Liver (tissue), 9 donors: ENCODE measurements around the gene ABTB2. TPM values are rescaled to one million over a fixed set of nuclear protein-coding genes. Genes with fewer than 3 reads are reported as not detected.

Source experiments
- DNase-seq: peaks from one replicate; pipeline ENCODE4 v3.0.0-alpha.2; 2017; ENCODE audit warnings: low spot score
- H3K27ac ChIP-seq, 2 donors: one replicate each; pipeline ENCODE4 v1.7.0; 2013; ENCODE audit warnings: inconsistent platforms in 2 of 2, low read length in 2 of 2, control low read depth in 1 of 2, low read depth in 1 of 2, mild to moderate bottlenecking in 1 of 2
- H3K27me3 ChIP-seq, 4 donors: one replicate each; pipeline versions ENCODE4 v1.6.1 to v1.7.0; 2013; ENCODE audit warnings: low read length in 3 of 4, inconsistent platforms in 1 of 4, mild to moderate bottlenecking in 1 of 4, moderate library complexity in 1 of 4; ENCODE audit not compliant: control insufficient read depth in 4 of 4, insufficient read depth in 4 of 4
- H3K36me3 ChIP-seq, 4 donors: one replicate each; pipeline versions ENCODE4 v1.6.1 to v1.7.0; 2013; ENCODE audit warnings: low read length in 3 of 4, mild to moderate bottlenecking in 3 of 4, low read depth in 1 of 4, moderate library complexity in 1 of 4; ENCODE audit not compliant: control insufficient read depth in 4 of 4, insufficient read depth in 3 of 4
- H3K4me1 ChIP-seq, 4 donors: one replicate each; pipeline versions ENCODE4 v1.6.1 to v1.7.0; 2013; ENCODE audit warnings: low read length in 3 of 4, mild to moderate bottlenecking in 3 of 4, moderate library complexity in 1 of 4; ENCODE audit not compliant: control insufficient read depth in 4 of 4, insufficient read depth in 4 of 4
- H3K4me3 ChIP-seq, 3 donors: one replicate each; pipeline versions ENCODE4 v1.6.1 to v1.7.0; 2013; ENCODE audit warnings: low read length in 3 of 3, control low read depth in 1 of 3, low read depth in 1 of 3, mild to moderate bottlenecking in 1 of 3
- H3K9ac ChIP-seq, 2 donors: one replicate each; pipeline ENCODE4 v1.7.0; 2013; ENCODE audit warnings: low read length in 2 of 2, mild to moderate bottlenecking in 2 of 2, moderate library complexity in 2 of 2, control low read depth in 1 of 2, low read depth in 1 of 2
- H3K9me3 ChIP-seq, 4 donors: one replicate each; pipeline versions ENCODE4 v1.6.1 to v1.7.0; 2013; ENCODE audit warnings: low read length in 3 of 4; ENCODE audit not compliant: control insufficient read depth in 4 of 4
- ATF3 ChIP-seq: IDR thresholded peaks from 2 replicates; pipeline ENCODE4 v1.6.1; 2016; ENCODE audit warnings: antibody characterized with exemption
- EGR1 ChIP-seq, 2 donors: IDR thresholded peaks; 2 replicates each; pipeline ENCODE4 v1.6.1; 2016 to 2018; ENCODE audit warnings: antibody characterized with exemption in 2 of 2, low read depth in 2 of 2
- FOXA1 ChIP-seq: IDR thresholded peaks from 2 replicates; pipeline ENCODE4 v1.6.1; 2016; ENCODE audit warnings: antibody characterized with exemption
- FOXA2 ChIP-seq: IDR thresholded peaks from 2 replicates; pipeline ENCODE4 v1.6.1; 2016; ENCODE audit warnings: antibody characterized with exemption
- HNF4A ChIP-seq, 2 donors: conservative IDR thresholded peaks; 2 replicates each; pipeline ENCODE4 v1.6.1; 2016; ENCODE audit warnings: antibody characterized with exemption in 2 of 2, mild to moderate bottlenecking in 2 of 2
- HNF4G ChIP-seq: IDR thresholded peaks from 2 replicates; pipeline ENCODE4 v1.6.1; 2016; ENCODE audit warnings: antibody characterized with exemption
- NR2F2 ChIP-seq: IDR thresholded peaks from 2 replicates; pipeline ENCODE4 v1.6.1; 2016; ENCODE audit warnings: antibody characterized with exemption
- RAD21 ChIP-seq, 2 donors: IDR thresholded peaks; 2 replicates each; pipeline ENCODE4 v1.6.1; 2016; ENCODE audit warnings: antibody characterized with exemption in 2 of 2, mild to moderate bottlenecking in 2 of 2
- SP1 ChIP-seq: IDR thresholded peaks from 2 replicates; pipeline ENCODE4 v1.6.1; 2018; ENCODE audit warnings: antibody characterized with exemption, mild to moderate bottlenecking
- TAF1 ChIP-seq: conservative IDR thresholded peaks from 2 replicates; pipeline ENCODE4 v1.6.1; 2016; ENCODE audit warnings: antibody characterized with exemption, mild to moderate bottlenecking
- YY1 ChIP-seq: IDR thresholded peaks from 2 replicates; pipeline ENCODE4 v1.6.1; 2016; ENCODE audit warnings: antibody characterized with exemption, mild to moderate bottlenecking
- ZBTB33 ChIP-seq: IDR thresholded peaks from 2 replicates; pipeline ENCODE4 v1.6.1; 2016; ENCODE audit warnings: antibody characterized with exemption
- WGBS: extraction: QIAGEN DNeasy Blood & Tissue Kit; methylation state at CpG from one replicate; pipeline ENCODE4 v1.1.7; 2013; 5-methylcytosine and 5-hydroxymethylcytosine counted together
- polyA plus RNA-seq, 2 donors: library from polyadenylated mRNA; stranded (reverse) in 1 of 2; unstranded in 1 of 2; fragments of 200-250 nt in 1 of 2; fragments of >200 nt in 1 of 2; fragmentation: Nextera tagmentation in 1 of 2; extraction: Ambion mirVana in 1 of 2; gene quantifications; one replicate each; pipeline versions ENCODE4 v1.2.1 to v1.2.3, GENCODE V29; 2013 to 2015
- total RNA-seq, 2 donors: library from RNA; depleted of rRNA; stranded (reverse); fragments of >200 nt; gene quantifications; one replicate each; pipeline ENCODE4 v1.2.3, GENCODE V29; 2014
- TF ChIP-seq, protein P1 (sequence below): fragments of 150-350 bp; IDR thresholded peaks from 2 replicates; pipeline ENCODE4 v1.5.1; 2017; ENCODE audit warnings: improper control_type of control experiment, low read depth, low read length; ENCODE audit not compliant: missing input control
- TF ChIP-seq, protein P2 (sequence below): IDR thresholded peaks from 2 replicates; pipeline ENCODE4 v1.6.1; 2016; ENCODE audit warnings: antibody characterized with exemption
- TF ChIP-seq, protein P3 (sequence below): IDR thresholded peaks from 2 replicates; pipeline ENCODE4 v1.6.1; 2016; ENCODE audit warnings: antibody characterized with exemption, mild to moderate bottlenecking
- donor health status: healthy.
- donor health status: healthy.
- donor health status: healthy.
- donor health status: healthy.
- donor health status: healthy.

Gene ABTB2
- total and polyA plus RNA-seq, 4 donors: 2.4 to 8.9 (median 6.1) TPM

GRCh38 chr11:34300926-34301295 is 56.9 kb downstream of the ABTB2 start:
- H3K27me3 ChIP-seq: no peaks in the 10 kb centered on the region
- H3K4me3 ChIP-seq: no peak overlapping the region
- DNase-seq: no peak
- H3K36me3 ChIP-seq: no peaks in the 10 kb centered on the region
- H3K4me1 ChIP-seq: no peaks in the 10 kb centered on the region
- no peak for TF ChIP-seq FOXA1
- no peak for TF ChIP-seq EGR1 (IDR thresholded peaks at IDR 0.05; ENCODE audit: low read depth in 2 of 2)
- no peak for TF ChIP-seq YY1
- no peak overlapping the region for H3K9ac ChIP-seq
- H3K27ac ChIP-seq: no peak overlapping the region
- H3K9me3 ChIP-seq: no peaks in the 10 kb centered on the region
- WGBS: 77% methylated on average over 3 of the region's 3 CpGs

DNA sequence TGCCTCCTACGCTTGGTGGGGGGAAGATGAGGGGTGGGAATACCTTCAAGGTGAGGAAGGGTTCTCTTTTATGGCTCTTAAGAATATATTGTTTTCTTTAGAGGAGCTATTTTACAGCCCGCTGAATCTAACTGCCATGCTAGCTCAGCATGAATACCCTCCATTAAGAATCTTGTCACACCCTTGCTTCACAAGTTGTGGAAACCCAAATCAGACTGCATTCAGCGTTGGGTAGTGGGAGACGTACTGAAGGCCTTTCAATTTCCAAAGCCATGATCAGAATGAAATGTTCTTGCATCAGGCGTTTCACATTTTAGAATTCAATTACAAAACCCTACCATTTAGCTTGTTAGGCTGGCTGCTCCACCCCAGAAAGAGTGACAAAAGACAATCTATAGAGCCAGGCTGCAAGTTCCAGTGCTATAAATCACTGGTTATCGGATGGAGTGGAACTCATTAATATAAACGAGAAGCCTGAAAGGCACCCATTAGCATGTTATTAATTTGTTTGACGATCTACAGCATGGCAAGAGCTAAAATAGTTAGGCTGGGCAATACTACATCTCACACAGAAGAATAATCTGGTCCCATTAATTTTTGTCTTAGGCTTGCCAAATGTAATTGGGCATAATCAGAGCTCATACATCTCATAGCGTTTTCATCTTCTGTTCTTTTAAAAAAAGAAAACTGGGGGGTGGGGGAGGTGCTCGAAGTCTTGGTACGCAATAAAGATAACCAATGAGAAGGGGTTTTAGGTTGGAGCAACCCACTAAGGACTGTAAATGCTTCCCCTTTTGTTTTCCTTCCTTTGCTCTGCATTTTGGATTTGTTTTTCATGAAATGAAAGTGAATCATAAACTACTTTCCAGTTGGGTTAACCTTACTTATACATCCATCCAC is 57.5 kb downstream of the ABTB2 start:
- no peak for DNase-seq
- no peak overlapping the region for H3K9ac ChIP-seq
- WGBS: 89% methylated on average over 11 of the region's 11 CpGs
- no peaks in the 10 kb centered on the region for H3K9me3 ChIP-seq
- TF ChIP-seq FOXA2 (no peak), ZBTB33 (no peak), HNF4A (conservative IDR thresholded peaks at IDR 0.05) (no peak), ATF3 (no peak), TAF1 (no peak), YY1 (no peak)
- TF ChIP-seq, protein P1, sequence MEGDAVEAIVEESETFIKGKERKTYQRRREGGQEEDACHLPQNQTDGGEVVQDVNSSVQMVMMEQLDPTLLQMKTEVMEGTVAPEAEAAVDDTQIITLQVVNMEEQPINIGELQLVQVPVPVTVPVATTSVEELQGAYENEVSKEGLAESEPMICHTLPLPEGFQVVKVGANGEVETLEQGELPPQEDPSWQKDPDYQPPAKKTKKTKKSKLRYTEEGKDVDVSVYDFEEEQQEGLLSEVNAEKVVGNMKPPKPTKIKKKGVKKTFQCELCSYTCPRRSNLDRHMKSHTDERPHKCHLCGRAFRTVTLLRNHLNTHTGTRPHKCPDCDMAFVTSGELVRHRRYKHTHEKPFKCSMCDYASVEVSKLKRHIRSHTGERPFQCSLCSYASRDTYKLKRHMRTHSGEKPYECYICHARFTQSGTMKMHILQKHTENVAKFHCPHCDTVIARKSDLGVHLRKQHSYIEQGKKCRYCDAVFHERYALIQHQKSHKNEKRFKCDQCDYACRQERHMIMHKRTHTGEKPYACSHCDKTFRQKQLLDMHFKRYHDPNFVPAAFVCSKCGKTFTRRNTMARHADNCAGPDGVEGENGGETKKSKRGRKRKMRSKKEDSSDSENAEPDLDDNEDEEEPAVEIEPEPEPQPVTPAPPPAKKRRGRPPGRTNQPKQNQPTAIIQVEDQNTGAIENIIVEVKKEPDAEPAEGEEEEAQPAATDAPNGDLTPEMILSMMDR: no peak
- TF ChIP-seq, protein P2, sequence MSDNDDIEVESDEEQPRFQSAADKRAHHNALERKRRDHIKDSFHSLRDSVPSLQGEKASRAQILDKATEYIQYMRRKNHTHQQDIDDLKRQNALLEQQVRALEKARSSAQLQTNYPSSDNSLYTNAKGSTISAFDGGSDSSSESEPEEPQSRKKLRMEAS: no peak
- no peaks in the 10 kb centered on the region for H3K4me1 ChIP-seq
- no peaks in the 10 kb centered on the region for H3K27me3 ChIP-seq
- no peak overlapping the region for H3K4me3 ChIP-seq
- no peak overlapping the region for H3K27ac ChIP-seq
- H3K36me3 ChIP-seq: no peaks in the 10 kb centered on the region

DNA sequence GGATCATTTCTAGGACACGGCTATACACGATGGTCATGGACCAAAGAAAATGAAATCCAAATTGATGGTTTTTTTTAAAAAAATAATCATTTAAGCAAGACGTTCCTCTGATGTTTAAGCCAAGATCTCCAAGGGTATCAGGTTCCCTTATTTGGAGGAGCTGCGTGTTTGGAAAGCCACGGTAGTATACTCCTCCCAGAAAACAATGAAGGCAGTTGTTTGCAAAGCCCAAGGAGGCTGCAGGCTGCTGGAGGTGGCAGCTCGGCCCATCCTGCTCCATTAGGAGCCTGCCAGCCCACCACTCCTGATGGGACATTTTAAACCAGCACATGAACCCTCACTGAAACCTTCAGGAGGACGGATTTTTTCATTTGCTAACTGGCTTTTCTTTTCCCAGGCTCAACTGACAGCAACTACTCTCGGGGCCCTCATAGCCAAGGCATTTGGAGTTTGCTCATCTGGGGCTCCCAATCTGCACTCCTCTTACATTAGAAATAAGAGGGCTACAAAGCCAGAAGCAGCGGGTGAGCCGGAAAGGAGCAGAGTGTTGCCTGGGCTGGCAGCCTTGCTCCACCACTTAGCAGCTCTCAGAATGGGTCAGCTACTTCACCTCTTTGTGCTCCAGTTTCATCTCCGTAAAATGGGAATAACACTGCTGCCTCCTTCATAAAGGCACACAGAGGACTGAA is 58.4 kb downstream of the ABTB2 start:
- no peaks in the 10 kb centered on the region for H3K27me3 ChIP-seq
- no peaks in the 10 kb centered on the region for H3K4me1 ChIP-seq
- 85% methylated on average over 11 of the region's 11 CpGs for WGBS
- H3K36me3 ChIP-seq: peaks cover 0 to under 1% (median 0%) of the 10 kb centered on the region in 4 donors
- H3K9ac ChIP-seq: no peak overlapping the region
- no peaks in the 10 kb centered on the region for H3K9me3 ChIP-seq
- H3K4me3 ChIP-seq: no peak overlapping the region
- no peak overlapping the region for H3K27ac ChIP-seq
- no peak for DNase-seq
- TF ChIP-seq FOXA2 (no peak), YY1 (no peak), EGR1 (IDR thresholded peaks at IDR 0.05; ENCODE audit: low read depth in 2 of 2) (no peak), SP1 (no peak), RAD21 (IDR thresholded peaks at IDR 0.05) (no peak), TAF1 (no peak), ZBTB33 (no peak), HNF4A (conservative IDR thresholded peaks at IDR 0.05) (no peak), NR2F2 (no peak), HNF4G (no peak), ATF3 (no peak)
- TF ChIP-seq, protein P3, sequence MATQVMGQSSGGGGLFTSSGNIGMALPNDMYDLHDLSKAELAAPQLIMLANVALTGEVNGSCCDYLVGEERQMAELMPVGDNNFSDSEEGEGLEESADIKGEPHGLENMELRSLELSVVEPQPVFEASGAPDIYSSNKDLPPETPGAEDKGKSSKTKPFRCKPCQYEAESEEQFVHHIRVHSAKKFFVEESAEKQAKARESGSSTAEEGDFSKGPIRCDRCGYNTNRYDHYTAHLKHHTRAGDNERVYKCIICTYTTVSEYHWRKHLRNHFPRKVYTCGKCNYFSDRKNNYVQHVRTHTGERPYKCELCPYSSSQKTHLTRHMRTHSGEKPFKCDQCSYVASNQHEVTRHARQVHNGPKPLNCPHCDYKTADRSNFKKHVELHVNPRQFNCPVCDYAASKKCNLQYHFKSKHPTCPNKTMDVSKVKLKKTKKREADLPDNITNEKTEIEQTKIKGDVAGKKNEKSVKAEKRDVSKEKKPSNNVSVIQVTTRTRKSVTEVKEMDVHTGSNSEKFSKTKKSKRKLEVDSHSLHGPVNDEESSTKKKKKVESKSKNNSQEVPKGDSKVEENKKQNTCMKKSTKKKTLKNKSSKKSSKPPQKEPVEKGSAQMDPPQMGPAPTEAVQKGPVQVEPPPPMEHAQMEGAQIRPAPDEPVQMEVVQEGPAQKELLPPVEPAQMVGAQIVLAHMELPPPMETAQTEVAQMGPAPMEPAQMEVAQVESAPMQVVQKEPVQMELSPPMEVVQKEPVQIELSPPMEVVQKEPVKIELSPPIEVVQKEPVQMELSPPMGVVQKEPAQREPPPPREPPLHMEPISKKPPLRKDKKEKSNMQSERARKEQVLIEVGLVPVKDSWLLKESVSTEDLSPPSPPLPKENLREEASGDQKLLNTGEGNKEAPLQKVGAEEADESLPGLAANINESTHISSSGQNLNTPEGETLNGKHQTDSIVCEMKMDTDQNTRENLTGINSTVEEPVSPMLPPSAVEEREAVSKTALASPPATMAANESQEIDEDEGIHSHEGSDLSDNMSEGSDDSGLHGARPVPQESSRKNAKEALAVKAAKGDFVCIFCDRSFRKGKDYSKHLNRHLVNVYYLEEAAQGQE: no peak
